Measurements from ENCODE around the gene WIPF3.
"Not testable (repeated sequence)": the region's sequence is repeated elsewhere in the genome, so short reads cannot be mapped to it uniquely, and the experiment has no call there.

The WIPF3 gene

GRCh38 chr7:29953726-29954347 is 147.5 kb downstream of the WIPF3 start:
- DNase-seq (ENCODE audit: low read depth): no peak
- TF ChIP-seq, protein P1, sequence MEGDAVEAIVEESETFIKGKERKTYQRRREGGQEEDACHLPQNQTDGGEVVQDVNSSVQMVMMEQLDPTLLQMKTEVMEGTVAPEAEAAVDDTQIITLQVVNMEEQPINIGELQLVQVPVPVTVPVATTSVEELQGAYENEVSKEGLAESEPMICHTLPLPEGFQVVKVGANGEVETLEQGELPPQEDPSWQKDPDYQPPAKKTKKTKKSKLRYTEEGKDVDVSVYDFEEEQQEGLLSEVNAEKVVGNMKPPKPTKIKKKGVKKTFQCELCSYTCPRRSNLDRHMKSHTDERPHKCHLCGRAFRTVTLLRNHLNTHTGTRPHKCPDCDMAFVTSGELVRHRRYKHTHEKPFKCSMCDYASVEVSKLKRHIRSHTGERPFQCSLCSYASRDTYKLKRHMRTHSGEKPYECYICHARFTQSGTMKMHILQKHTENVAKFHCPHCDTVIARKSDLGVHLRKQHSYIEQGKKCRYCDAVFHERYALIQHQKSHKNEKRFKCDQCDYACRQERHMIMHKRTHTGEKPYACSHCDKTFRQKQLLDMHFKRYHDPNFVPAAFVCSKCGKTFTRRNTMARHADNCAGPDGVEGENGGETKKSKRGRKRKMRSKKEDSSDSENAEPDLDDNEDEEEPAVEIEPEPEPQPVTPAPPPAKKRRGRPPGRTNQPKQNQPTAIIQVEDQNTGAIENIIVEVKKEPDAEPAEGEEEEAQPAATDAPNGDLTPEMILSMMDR (IDR thresholded peaks at IDR 0.05; ENCODE audit: insufficient read depth, low read depth, low read length, missing control alignments): no peak
- H3K4me3 ChIP-seq (ENCODE audit: low read depth, low read length): no peak overlapping the region

- TF ChIP-seq, protein P1 (IDR thresholded peaks at IDR 0.05; ENCODE audit: insufficient read depth, low read depth, low read length, missing control alignments): no peak
- no peak for DNase-seq (ENCODE audit: low read depth)
- H3K4me3 ChIP-seq (ENCODE audit: low read depth, low read length): no peak overlapping the region
Observed at GRCh38 chr7:29955075-29955792, 148.9 kb downstream of the WIPF3 start.

GRCh38 chr7:29955799-29956486 is 149.6 kb downstream of the WIPF3 start:
- peak; percentile 61 for DNase-seq (ENCODE audit: low read depth)
- H3K4me3 ChIP-seq (ENCODE audit: low read depth, low read length): no peak overlapping the region
- TF ChIP-seq, protein P1 (IDR thresholded peaks at IDR 0.05; ENCODE audit: insufficient read depth, low read depth, low read length, missing control alignments): no peak

- no peak for DNase-seq (ENCODE audit: low read depth)
- TF ChIP-seq, protein P1 (IDR thresholded peaks at IDR 0.05; ENCODE audit: insufficient read depth, low read depth, low read length, missing control alignments): no peak
- no peak overlapping the region for H3K4me3 ChIP-seq (ENCODE audit: low read depth, low read length)
Observed at GRCh38 chr7:29956487-29956836, 150.2 kb downstream of the WIPF3 start.

DNA sequence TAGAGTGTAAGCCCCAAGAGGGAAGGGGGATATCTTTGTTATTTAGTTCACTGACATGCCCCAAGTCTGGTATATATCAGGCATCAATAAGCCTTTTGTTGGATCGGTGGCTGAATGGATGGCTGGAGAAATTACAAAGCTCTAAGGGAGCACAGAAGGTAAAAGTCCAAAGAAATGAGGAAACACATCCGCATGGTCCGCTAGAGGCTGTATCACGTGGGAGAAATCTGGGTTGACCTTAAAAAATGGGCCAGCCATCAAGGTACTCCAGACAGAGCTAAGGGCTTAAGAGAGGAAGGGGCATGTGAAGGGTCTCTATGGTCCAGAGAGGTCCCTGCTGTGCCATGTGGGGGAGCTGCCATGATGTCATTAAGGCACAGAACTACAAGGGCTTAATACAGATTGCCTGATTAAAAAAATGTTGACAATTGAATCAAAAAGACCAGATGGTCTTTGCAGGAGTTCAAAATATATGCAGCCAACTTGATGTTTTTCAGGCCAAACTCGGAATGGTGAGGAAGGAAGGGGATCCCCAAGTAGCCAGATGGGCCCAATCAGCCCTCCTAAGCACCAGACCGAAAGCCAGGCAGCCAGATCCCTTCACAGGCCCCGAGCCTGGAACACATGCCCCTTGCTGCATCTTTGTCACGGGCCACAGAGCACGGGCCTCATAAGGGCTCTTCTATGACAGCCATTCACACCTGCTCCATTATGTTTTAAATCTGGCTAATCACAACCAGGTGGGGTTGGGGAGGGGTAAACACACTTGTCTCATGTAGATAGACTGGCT is 151.4 kb downstream of the WIPF3 start:
- TF ChIP-seq, protein P1 (IDR thresholded peaks at IDR 0.05; ENCODE audit: insufficient read depth, low read depth, low read length, missing control alignments): no peak
- H3K4me3 ChIP-seq (ENCODE audit: low read depth, low read length): no peak overlapping the region
- DNase-seq (ENCODE audit: low read depth): no peak

GRCh38 chr7:29958667-29959358 is 152.5 kb downstream of the WIPF3 start:
- DNase-seq (ENCODE audit: low read depth): no peak
- TF ChIP-seq, protein P1 (IDR thresholded peaks at IDR 0.05; ENCODE audit: insufficient read depth, low read depth, low read length, missing control alignments): no peak
- H3K4me3 ChIP-seq (ENCODE audit: low read depth, low read length): no peak overlapping the region

GRCh38 chr7:29961611-29962010 is 155.3 kb downstream of the WIPF3 start:
- DNase-seq (ENCODE audit: low read depth); H3K4me3 ChIP-seq (ENCODE audit: low read depth, low read length): not testable (repeated sequence)
